MM.1S (cell line): Measurements from ENCODE around the gene NDUFAF2.

ENCODE experiments used
- DNase-seq: peaks from one replicate; pipeline ENCODE4 v3.0.0-alpha.2; 2015
- H2AFZ ChIP-seq: fragments of 300-600 bp; sonication (generic); 2 replicates; pipeline ENCODE4 v1.6.0; 2016; ENCODE audit warnings: antibody characterized with exemption, low read length
- H3F3A ChIP-seq: fragments of 300-600 bp; sonication (generic); 2 replicates; pipeline ENCODE4 v1.6.1; 2016; ENCODE audit warnings: mild to moderate bottlenecking, antibody characterized with exemption, low read length, moderate library complexity, mixed read lengths; ENCODE audit not compliant: insufficient read depth
- H3K27ac ChIP-seq: fragments of 300-600 bp; sonication (generic); 2 replicates; pipeline ENCODE4 v1.5.1; 2016; ENCODE audit warnings: mild to moderate bottlenecking, low read length
- H3K27me3 ChIP-seq: fragments of 300-600 bp; sonication (generic); replicated peaks from 2 replicates; pipeline ENCODE4 v1.6.0; 2016; ENCODE audit warnings: low read length; ENCODE audit not compliant: insufficient read depth
- H3K36me3 ChIP-seq: fragments of 300-600 bp; sonication (generic); replicated peaks from 2 replicates; pipeline ENCODE4 v1.6.1; 2016; ENCODE audit warnings: mild to moderate bottlenecking, low read length, mixed read lengths; ENCODE audit not compliant: insufficient read depth
- H3K4me1 ChIP-seq: fragments of 300-600 bp; sonication (generic); 2 replicates; pipeline ENCODE4 v1.6.1; 2016; ENCODE audit warnings: low read length, mixed read lengths
- H3K4me2 ChIP-seq: fragments of 300-600 bp; sonication (generic); 2 replicates; pipeline ENCODE4 v1.6.0; 2016; ENCODE audit warnings: low read depth, low read length
- H3K4me3 ChIP-seq: fragments of 300-600 bp; sonication (generic); 2 replicates; pipeline ENCODE4 v1.5.1; 2016; ENCODE audit warnings: low read length, mixed read lengths
- H3K79me2 ChIP-seq: fragments of 300-600 bp; sonication (generic); 2 replicates; pipeline ENCODE4 v1.6.1; 2016; ENCODE audit warnings: mixed run types, low read length, mixed read lengths
- H3K9ac ChIP-seq: fragments of 300-600 bp; sonication (generic); 2 replicates; pipeline ENCODE4 v1.6.1; 2016; ENCODE audit warnings: low read length, mixed read lengths
- H3K9me2 ChIP-seq: fragments of 300-600 bp; sonication (generic); replicated peaks from 2 replicates; pipeline ENCODE4 v1.6.1; 2016; ENCODE audit warnings: mild to moderate bottlenecking, low read length, mixed read lengths; ENCODE audit not compliant: insufficient read depth
- H3K9me3 ChIP-seq: fragments of 300-600 bp; sonication (generic); replicated peaks from 2 replicates; pipeline ENCODE4 v1.6.1; 2016; ENCODE audit warnings: mild to moderate bottlenecking, low read length, mixed read lengths; ENCODE audit not compliant: insufficient read depth
- H4K20me1 ChIP-seq: fragments of 300-600 bp; sonication (generic); 2 replicates; pipeline ENCODE4 v1.6.1; 2016; ENCODE audit warnings: mild to moderate bottlenecking, low read length, moderate library complexity, mixed read lengths; ENCODE audit not compliant: insufficient read depth
- CTCF ChIP-seq: fragments of 300-600 bp; sonication (generic); IDR thresholded peaks from 2 replicates; pipeline ENCODE4 v1.5.1; 2016; ENCODE audit warnings: antibody characterized with exemption, low read length, mixed read lengths
- EZH2 ChIP-seq: fragments of 300-600 bp; sonication (generic); optimal IDR thresholded peaks from 2 replicates; pipeline ENCODE3; 2017; ENCODE audit warnings: low read depth, mild to moderate bottlenecking, antibody characterized with exemption, low read length, mixed read lengths
- EZH2phosphoT487 ChIP-seq: fragments of 300-600 bp; sonication (generic); IDR thresholded peaks from 2 replicates; pipeline ENCODE4 v1.6.1; 2018; ENCODE audit warnings: antibody characterized with exemption, low read length

NDUFAF2 gene

GRCh38 chr5:61004448-61004847 is 59.4 kb downstream of the NDUFAF2 start:
- H3K27ac ChIP-seq: no peak overlapping the region
- H3K27me3 ChIP-seq: no peaks in the 10 kb centered on the region
- H3K4me3 ChIP-seq: no peak overlapping the region
- H3K9me2 ChIP-seq: no peaks in the 10 kb centered on the region
- H3F3A ChIP-seq: no peaks in the 10 kb centered on the region
- H3K4me2 ChIP-seq: no peak overlapping the region
- H3K9me3 ChIP-seq: no peaks in the 10 kb centered on the region
- H3K9ac ChIP-seq: no peak overlapping the region
- H3K36me3 ChIP-seq: no peaks in the 10 kb centered on the region
- H2AFZ ChIP-seq: no peak overlapping the region
- no peaks in the 10 kb centered on the region for H4K20me1 ChIP-seq
- TF ChIP-seq EZH2: no peak
- no peak for TF ChIP-seq CTCF
- no peak for TF ChIP-seq EZH2phosphoT487
- no peak for DNase-seq
- no peaks in the 10 kb centered on the region for H3K4me1 ChIP-seq
- no peaks in the 10 kb centered on the region for H3K79me2 ChIP-seq

- no peak overlapping the region for H3K27ac ChIP-seq
- DNase-seq: no peak
- H4K20me1 ChIP-seq: no peaks in the 10 kb centered on the region
- no peaks in the 10 kb centered on the region for H3K9me2 ChIP-seq
- TF ChIP-seq EZH2phosphoT487 (no peak), EZH2 (no peak), CTCF (no peak)
- H3F3A ChIP-seq: no peaks in the 10 kb centered on the region
- H3K9ac ChIP-seq: no peak overlapping the region
- H3K79me2 ChIP-seq: no peaks in the 10 kb centered on the region
- no peaks in the 10 kb centered on the region for H3K4me1 ChIP-seq
- no peak overlapping the region for H3K4me3 ChIP-seq
- H3K9me3 ChIP-seq: no peaks in the 10 kb centered on the region
- H2AFZ ChIP-seq: no peak overlapping the region
- H3K36me3 ChIP-seq: no peaks in the 10 kb centered on the region
- no peak overlapping the region for H3K4me2 ChIP-seq
- H3K27me3 ChIP-seq: no peaks in the 10 kb centered on the region
Observed at GRCh38 chr5:61009907-61010306, 64.9 kb downstream of the NDUFAF2 start.

DNA sequence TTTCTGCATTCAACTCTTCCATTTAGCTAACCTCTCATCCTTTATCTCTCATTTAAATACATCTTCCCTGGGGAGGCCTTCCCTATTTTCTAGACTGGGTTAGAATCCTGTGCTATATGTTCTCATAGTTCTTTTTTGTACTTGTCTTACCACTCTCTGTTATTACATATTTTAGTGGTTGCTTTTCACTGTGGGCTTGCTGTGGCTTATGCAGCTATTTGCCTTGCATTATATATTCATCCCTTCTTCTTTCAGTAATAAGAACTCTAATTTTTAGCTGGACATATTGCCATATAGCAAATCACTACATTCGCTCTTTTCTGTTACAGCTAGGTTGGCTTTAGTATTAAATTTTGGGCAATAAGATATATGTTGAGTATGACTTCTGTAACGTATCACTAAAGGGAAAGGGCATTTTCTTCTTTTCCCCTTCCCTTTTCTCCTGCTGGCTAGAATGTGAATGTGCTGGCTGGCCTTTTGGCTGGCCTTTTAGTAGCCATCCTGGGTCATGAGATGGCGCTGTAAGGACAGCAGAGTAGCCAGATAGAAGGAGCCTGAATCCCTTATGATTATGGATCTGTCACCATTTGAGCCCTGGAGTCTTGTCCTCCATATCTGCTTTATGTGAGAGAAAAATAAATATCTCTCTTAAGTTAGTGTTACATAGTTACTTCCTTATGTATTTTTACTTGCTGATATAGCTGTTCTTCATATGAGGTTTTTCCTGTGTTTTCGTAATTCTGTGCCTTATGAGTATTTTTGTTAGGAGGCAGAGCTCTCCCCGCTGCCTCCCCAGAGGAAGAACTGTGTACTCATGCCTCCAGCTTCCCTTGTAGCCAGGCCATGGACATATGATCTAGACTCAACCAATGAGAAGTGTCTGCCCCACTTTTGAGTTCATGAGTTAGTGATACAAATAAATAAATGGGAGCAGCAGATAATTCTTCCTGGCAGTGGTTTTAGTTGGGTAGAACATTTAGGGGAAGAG is 65.8 kb downstream of the NDUFAF2 start:
- H3K4me1 ChIP-seq: no peaks in the 10 kb centered on the region
- TF ChIP-seq EZH2phosphoT487 (no peak), CTCF (no peak), EZH2 (no peak)
- no peaks in the 10 kb centered on the region for H3K36me3 ChIP-seq
- H4K20me1 ChIP-seq: no peaks in the 10 kb centered on the region
- no peaks in the 10 kb centered on the region for H3K9me3 ChIP-seq
- no peak for DNase-seq
- no peak overlapping the region for H2AFZ ChIP-seq
- no peaks in the 10 kb centered on the region for H3F3A ChIP-seq
- H3K27ac ChIP-seq: no peak overlapping the region
- H3K9ac ChIP-seq: no peak overlapping the region
- no peaks in the 10 kb centered on the region for H3K79me2 ChIP-seq
- H3K27me3 ChIP-seq: no peaks in the 10 kb centered on the region
- H3K9me2 ChIP-seq: no peaks in the 10 kb centered on the region
- H3K4me3 ChIP-seq: no peak overlapping the region
- no peak overlapping the region for H3K4me2 ChIP-seq
